ENCODE data around the gene ANKRD33. TPM values are rescaled to one million over a fixed set of nuclear protein-coding genes. Genes with fewer than 3 reads are reported as not detected.

The ANKRD33 gene
- total and polyA plus RNA-seq, 2 of the 13 experiments (the other 11 are each of a cell fraction or from before 2014, with no cell fraction given): 0.04 TPM; not detected in 1

DNA sequence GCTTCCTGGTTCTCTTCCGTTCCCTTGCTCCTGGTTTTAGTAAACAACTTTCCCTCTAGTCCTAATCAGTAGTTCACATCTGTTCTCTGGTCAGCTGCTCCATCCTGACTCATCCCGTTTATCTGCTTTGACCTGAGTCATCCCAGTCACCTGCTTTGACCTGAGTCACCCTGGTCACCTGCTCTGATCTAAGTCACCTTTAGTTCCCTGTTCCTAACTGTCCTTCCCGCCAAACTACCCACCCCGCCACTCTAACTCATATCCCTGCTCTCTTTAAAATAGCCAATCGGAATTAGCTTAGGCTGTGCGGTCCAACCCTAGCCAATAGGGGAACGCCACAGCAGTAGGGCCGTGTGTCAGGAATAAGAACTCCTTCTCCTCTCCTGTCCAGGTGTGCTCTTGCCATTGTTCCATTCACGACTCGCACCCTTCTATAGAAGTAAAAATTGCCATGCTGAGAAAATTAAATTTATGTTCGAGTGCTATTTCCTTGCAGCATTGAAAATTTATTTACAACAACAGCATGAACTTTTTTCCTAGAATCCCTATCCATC, 3.1 kb upstream of the ANKRD33 start (continued):
- TF ChIP-seq ZNF282 (IDR thresholded peaks at IDR 0.05; ENCODE audit: partially characterized antibody) (no peak), NR2F1 (CRISPR knock-in tag; IDR thresholded peaks at IDR 0.05) (peak in 1 of 2 experiments; percentile 63; a peak in 1 of 4 replicates), U2AF1 (optimal IDR thresholded peaks at IDR 0.05; ENCODE audit: low read depth, low read length) (no peak), BHLHE40 (IDR thresholded peaks at IDR 0.05; ENCODE audit: low read length) (peak; percentile 70), NR3C1 (CRISPR knock-in tag; IDR thresholded peaks at IDR 0.05) (no peak), NR2F6 (IDR thresholded peaks at IDR 0.05) (peak; percentile 41; the same call in 1 of the 2 replicates), NR2F6 (CRISPR knock-in tag; IDR thresholded peaks at IDR 0.05) (peak; percentile 54; the same call in 1 of the 2 replicates), ZNF317 (CRISPR knock-in tag; IDR thresholded peaks at IDR 0.05) (no peak), DPF2 (CRISPR knock-in tag; IDR thresholded peaks at IDR 0.05; ENCODE audit: borderline replicate concordance, low read depth) (no peak), ZNF263 (CRISPR knock-in tag; IDR thresholded peaks at IDR 0.05) (peak; percentile 74), MTF2 (CRISPR knock-in tag; IDR thresholded peaks at IDR 0.05; ENCODE audit: borderline replicate concordance) (no peak)
- TF ChIP-seq, protein P1, sequence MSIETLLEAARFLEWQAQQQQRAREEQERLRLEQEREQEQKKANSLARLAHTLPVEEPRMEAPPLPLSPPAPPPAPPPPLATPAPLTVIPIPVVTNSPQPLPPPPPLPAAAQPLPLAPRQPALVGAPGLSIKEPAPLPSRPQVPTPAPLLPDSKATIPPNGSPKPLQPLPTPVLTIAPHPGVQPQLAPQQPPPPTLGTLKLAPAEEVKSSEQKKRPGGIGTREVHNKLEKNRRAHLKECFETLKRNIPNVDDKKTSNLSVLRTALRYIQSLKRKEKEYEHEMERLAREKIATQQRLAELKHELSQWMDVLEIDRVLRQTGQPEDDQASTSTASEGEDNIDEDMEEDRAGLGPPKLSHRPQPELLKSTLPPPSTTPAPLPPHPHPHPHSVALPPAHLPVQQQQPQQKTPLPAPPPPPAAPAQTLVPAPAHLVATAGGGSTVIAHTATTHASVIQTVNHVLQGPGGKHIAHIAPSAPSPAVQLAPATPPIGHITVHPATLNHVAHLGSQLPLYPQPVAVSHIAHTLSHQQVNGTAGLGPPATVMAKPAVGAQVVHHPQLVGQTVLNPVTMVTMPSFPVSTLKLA (IDR thresholded peaks at IDR 0.05): no peak
- TF ChIP-seq, protein P2, sequence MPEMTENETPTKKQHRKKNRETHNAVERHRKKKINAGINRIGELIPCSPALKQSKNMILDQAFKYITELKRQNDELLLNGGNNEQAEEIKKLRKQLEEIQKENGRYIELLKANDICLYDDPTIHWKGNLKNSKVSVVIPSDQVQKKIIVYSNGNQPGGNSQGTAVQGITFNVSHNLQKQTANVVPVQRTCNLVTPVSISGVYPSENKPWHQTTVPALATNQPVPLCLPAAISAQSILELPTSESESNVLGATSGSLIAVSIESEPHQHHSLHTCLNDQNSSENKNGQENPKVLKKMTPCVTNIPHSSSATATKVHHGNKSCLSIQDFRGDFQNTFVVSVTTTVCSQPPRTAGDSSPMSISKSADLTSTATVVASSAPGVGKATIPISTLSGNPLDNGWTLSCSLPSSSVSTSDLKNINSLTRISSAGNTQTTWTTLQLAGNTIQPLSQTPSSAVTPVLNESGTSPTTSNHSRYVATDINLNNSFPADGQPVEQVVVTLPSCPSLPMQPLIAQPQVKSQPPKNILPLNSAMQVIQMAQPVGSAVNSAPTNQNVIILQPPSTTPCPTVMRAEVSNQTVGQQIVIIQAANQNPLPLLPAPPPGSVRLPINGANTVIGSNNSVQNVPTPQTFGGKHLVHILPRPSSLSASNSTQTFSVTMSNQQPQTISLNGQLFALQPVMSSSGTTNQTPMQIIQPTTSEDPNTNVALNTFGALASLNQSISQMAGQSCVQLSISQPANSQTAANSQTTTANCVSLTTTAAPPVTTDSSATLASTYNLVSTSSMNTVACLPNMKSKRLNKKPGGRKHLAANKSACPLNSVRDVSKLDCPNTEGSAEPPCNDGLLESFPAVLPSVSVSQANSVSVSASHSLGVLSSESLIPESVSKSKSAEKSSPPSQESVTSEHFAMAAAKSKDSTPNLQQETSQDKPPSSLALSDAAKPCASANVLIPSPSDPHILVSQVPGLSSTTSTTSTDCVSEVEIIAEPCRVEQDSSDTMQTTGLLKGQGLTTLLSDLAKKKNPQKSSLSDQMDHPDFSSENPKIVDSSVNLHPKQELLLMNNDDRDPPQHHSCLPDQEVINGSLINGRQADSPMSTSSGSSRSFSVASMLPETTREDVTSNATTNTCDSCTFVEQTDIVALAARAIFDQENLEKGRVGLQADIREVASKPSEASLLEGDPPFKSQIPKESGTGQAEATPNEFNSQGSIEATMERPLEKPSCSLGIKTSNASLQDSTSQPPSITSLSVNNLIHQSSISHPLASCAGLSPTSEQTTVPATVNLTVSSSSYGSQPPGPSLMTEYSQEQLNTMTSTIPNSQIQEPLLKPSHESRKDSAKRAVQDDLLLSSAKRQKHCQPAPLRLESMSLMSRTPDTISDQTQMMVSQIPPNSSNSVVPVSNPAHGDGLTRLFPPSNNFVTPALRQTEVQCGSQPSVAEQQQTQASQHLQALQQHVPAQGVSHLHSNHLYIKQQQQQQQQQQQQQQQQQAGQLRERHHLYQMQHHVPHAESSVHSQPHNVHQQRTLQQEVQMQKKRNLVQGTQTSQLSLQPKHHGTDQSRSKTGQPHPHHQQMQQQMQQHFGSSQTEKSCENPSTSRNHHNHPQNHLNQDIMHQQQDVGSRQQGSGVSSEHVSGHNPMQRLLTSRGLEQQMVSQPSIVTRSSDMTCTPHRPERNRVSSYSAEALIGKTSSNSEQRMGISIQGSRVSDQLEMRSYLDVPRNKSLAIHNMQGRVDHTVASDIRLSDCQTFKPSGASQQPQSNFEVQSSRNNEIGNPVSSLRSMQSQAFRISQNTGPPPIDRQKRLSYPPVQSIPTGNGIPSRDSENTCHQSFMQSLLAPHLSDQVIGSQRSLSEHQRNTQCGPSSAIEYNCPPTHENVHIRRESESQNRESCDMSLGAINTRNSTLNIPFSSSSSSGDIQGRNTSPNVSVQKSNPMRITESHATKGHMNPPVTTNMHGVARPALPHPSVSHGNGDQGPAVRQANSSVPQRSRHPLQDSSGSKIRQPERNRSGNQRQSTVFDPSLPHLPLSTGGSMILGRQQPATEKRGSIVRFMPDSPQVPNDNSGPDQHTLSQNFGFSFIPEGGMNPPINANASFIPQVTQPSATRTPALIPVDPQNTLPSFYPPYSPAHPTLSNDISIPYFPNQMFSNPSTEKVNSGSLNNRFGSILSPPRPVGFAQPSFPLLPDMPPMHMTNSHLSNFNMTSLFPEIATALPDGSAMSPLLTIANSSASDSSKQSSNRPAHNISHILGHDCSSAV (CRISPR knock-in tag; IDR thresholded peaks at IDR 0.05; ENCODE audit: borderline replicate concordance): no peak
- TF ChIP-seq, protein P3, sequence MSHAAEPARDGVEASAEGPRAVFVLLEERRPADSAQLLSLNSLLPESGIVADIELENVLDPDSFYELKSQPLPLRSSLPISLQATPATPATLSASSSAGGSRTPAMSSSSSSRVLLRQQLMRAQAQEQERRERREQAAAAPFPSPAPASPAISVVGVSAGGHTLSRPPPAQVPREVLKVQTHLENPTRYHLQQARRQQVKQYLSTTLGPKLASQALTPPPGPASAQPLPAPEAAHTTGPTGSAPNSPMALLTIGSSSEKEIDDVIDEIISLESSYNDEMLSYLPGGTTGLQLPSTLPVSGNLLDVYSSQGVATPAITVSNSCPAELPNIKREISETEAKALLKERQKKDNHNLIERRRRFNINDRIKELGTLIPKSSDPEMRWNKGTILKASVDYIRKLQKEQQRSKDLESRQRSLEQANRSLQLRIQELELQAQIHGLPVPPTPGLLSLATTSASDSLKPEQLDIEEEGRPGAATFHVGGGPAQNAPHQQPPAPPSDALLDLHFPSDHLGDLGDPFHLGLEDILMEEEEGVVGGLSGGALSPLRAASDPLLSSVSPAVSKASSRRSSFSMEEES (CRISPR knock-in tag; IDR thresholded peaks at IDR 0.05): peak; percentile 97
- TF ChIP-seq, protein P4, sequence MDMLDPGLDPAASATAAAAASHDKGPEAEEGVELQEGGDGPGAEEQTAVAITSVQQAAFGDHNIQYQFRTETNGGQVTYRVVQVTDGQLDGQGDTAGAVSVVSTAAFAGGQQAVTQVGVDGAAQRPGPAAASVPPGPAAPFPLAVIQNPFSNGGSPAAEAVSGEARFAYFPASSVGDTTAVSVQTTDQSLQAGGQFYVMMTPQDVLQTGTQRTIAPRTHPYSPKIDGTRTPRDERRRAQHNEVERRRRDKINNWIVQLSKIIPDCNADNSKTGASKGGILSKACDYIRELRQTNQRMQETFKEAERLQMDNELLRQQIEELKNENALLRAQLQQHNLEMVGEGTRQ (IDR thresholded peaks at IDR 0.05; ENCODE audit: low read depth, low read length): peak; percentile 11; the same call in 1 of the 2 replicates
- TF ChIP-seq, protein P4 (CRISPR knock-in tag; IDR thresholded peaks at IDR 0.05; ENCODE audit: borderline replicate concordance): no peak
